GM19035 (cell line): Measurements from ENCODE around the gene PPP3CA.
A peak's percentile ranks its signal among the peaks of the same experiment; 100 is the strongest.
"Not testable (repeated sequence)": the region's sequence is repeated elsewhere in the genome, so short reads cannot be mapped to it uniquely, and the experiment has no call there.

Experiments used
- ATAC-seq: cut with Tn5 transposase; IDR thresholded peaks from one replicate; pipeline ENCODE4 v1.9.1; 2021; ENCODE audit not compliant: unreplicated experiment

PPP3CA gene

GRCh38 chr4:101258883-101259282, 88.4 kb downstream of the PPP3CA start:
- no peak for ATAC-seq

GRCh38 chr4:101256222-101256621, 91.1 kb downstream of the PPP3CA start:
- ATAC-seq, result no peak

- ATAC-seq, result no peak
Observed at GRCh38 chr4:101254776-101255175, 92.5 kb downstream of the PPP3CA start.

GRCh38 chr4:101253121-101253520, 94.2 kb downstream of the PPP3CA start:
- ATAC-seq, result no peak

GRCh38 chr4:101252721-101253120, 94.6 kb downstream of the PPP3CA start:
- no peak for ATAC-seq

GRCh38 chr4:101251261-101251660, 96.1 kb downstream of the PPP3CA start:
- no peak for ATAC-seq

- ATAC-seq, result no peak
Observed at GRCh38 chr4:101244349-101244748, 103.0 kb downstream of the PPP3CA start.

- ATAC-seq, result no peak
Observed at GRCh38 chr4:101242441-101242840, 104.9 kb downstream of the PPP3CA start.

- no peak for ATAC-seq
Observed at GRCh38 chr4:101240099-101240498, 107.2 kb downstream of the PPP3CA start.

- no peak for ATAC-seq
Observed at GRCh38 chr4:101239665-101240064, 107.7 kb downstream of the PPP3CA start.

- ATAC-seq, result no peak
Observed at GRCh38 chr4:101238706-101239105, 108.6 kb downstream of the PPP3CA start.

GRCh38 chr4:101237773-101238172, 109.6 kb downstream of the PPP3CA start:
- no peak for ATAC-seq

- ATAC-seq, result no peak
Observed at GRCh38 chr4:101236097-101236496, 111.2 kb downstream of the PPP3CA start.

GRCh38 chr4:101234141-101234540, 113.2 kb downstream of the PPP3CA start:
- ATAC-seq, result not testable (repeated sequence)

GRCh38 chr4:101232074-101232776, 115.1 kb downstream of the PPP3CA start:
- ATAC-seq, result peak; percentile 76

- no peak for ATAC-seq
Observed at GRCh38 chr4:101230801-101231426, 116.4 kb downstream of the PPP3CA start.

GRCh38 chr4:101229116-101229515, 118.2 kb downstream of the PPP3CA start:
- no peak for ATAC-seq

- ATAC-seq, result no peak
Observed at GRCh38 chr4:101227715-101228114, 119.6 kb downstream of the PPP3CA start.

GRCh38 chr4:101224358-101225218, 122.7 kb downstream of the PPP3CA start:
- ATAC-seq, result no peak

- no peak for ATAC-seq
Observed at GRCh38 chr4:101222156-101222845, 125.0 kb downstream of the PPP3CA start.

GRCh38 chr4:101221294-101221693, 126.0 kb downstream of the PPP3CA start:
- no peak for ATAC-seq
